GM21576 (cell line): ENCODE measurements around the gene ANGPTL7.
"Not testable (repeated sequence)": the region's sequence is repeated elsewhere in the genome, so short reads cannot be mapped to it uniquely, and the experiment has no call there.

Experiments used
- ATAC-seq: cut with Tn5 transposase; IDR thresholded peaks from one replicate; pipeline ENCODE4 v1.9.1; 2021; ENCODE audit warnings: mild to moderate bottlenecking, moderate library complexity; ENCODE audit not compliant: unreplicated experiment

ANGPTL7 gene, protein sequence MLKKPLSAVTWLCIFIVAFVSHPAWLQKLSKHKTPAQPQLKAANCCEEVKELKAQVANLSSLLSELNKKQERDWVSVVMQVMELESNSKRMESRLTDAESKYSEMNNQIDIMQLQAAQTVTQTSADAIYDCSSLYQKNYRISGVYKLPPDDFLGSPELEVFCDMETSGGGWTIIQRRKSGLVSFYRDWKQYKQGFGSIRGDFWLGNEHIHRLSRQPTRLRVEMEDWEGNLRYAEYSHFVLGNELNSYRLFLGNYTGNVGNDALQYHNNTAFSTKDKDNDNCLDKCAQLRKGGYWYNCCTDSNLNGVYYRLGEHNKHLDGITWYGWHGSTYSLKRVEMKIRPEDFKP

DNA sequence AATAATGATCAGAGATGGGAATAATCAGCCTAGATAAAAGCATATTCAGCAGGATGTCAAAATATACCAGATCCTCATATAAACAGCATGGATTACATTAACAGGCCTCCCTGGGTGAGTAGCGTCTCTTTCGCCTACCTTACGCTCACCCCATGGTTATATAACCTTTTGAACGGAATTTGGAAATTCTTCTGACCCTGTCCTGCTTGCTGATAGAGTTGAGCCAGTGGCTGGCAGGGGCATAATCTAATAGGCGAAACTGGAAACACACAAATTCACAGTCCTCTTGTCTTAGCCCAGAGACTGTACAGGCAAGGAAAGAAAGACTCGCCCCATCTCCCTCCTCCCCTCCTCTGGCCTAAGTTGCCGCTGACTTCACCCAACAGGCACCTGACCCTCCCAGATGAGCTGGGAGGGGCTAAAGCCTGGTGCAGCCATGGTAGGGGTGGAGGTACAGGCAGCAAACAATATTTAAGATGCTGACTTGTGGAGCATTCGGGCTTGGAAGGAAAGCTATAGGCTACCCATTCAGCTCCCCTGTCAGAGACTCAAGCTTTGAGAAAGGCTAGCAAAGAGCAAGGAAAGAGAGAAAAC is at the start of gene ANGPTL7:
Gene ANGPTL7, plus strand, starts transcription at position 498 of the 594 bp plus-strand sequence. CDS start 225 bp downstream, outside the sequence.
- ATAC-seq = no peak

DNA sequence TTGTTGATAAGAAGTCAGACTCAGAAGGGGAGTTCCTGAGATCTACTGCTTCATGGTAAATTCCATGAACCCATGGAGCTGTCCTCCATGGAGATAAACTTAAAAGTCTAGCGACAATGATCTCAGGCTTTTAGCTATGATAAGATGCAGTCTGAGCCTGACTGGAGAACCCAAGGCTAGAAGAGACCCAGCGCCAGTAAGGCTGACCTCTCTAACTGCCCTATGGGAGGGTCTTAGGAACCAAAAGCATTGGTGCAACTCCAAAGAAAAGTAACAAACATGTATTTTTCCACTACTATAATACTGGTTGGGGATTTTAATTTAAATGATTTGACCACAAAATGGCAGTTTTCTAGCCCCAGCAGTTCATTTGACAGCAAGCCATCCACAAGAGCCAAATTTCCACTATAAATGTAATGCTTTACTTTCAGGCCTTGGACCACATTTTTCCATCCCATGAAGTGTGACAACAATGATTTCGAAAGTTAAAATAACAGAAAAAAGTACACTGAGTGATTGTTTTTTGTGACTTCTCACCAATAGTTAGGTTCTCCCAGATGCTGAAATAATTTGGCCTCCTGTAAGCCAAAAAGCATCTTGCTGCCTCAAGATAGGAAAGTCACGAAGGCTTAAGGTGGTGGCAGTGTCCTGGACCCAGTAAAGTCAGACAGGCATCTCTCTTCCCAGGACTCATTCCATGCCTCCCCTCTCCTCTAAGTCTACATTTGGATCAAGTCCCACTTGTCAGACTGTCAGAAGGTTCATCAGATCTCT is 46.4 kb upstream of the ANGPTL7 start:
- no peak for ATAC-seq

DNA sequence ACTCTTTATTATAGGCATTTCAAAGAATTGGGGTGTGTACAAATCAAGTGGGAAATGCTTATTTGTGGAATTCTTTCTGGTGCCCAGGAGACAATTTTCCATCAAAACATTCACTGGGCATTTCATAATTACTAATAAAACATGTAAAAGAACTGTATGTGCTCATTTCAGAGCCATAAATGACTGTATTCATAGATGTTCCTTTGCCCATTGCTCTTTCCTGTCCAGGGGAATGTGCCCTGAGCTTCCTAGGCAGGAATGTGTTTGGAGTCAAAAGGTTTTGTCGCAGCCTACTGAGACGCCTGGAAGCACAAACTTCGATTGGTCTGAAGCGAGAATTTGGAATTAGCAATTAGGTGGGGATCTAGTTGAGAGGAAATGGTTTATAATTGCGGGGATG is 45.8 kb upstream of the ANGPTL7 start:
- ATAC-seq = no peak

DNA sequence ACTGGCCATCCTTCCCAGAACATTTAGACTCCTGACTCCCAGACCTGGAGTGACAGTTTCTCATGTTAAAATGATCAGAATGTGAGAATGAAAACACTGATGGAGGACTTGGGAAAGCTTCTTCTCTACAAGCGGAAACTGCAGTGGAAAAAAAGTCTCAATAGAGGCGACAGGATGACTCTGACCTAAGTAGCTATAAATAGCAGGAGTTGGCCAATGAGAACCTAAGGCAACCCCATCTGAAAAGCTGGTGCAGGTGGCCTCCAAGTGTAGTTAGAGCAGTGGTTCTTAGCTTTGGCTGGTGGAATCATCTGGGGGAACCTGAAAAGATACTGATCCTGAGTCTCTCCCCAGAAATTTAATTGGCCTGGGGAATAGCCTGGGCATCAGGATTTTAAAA is 45.2 kb upstream of the ANGPTL7 start:
- no peak for ATAC-seq

DNA sequence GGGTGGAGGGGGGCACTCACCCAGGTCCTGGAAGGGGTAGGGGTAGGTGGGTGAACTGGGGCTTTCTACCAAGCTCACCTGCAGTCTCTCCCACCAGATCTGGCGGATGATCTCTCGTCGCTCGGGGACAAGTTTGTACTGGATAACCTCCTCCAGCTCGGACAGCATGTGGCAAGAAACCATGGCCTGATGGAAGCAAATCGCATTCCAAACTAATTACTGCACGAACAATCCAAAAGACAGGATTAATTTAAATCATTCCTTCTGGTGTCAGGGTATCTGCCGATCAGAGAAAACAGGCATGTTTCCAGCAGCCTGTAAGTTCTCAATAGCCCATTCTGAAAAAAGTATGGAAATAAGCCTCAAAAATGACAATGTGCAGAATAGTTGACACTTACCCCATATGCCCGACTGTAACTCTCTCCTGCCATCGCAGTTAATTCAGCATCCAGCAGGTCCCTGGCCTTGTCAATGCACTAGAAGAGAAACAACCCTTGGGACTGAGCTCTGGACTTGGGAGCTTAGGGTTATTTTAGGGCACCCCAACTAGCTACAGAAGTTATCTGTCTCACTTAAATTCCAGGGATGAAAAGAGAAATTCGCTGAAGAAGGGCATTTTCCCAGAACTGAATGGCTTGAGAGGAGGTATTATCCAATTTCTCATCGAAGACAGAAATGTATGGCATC is 44.4 kb upstream of the ANGPTL7 start:
- ATAC-seq = no peak

DNA sequence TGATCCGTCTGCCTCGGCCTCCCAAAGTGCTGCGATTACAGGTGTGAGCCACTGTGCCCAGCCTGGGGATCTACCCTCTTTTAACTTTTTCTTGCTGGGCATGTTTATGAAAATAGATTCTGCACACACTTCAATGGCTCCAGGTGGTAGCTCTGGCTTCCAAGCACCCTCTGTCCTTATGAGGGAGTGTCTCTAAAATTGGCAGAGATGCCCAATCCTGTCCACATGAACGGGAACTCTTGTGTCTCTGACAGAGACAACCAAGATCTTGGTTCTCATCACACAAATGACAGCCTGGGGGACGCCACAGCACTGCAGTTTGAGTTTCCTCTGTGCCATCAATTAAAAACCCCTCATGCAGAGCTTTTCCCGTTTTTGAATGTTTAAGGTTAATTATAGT is 43.4 kb upstream of the ANGPTL7 start:
- no peak for ATAC-seq

DNA sequence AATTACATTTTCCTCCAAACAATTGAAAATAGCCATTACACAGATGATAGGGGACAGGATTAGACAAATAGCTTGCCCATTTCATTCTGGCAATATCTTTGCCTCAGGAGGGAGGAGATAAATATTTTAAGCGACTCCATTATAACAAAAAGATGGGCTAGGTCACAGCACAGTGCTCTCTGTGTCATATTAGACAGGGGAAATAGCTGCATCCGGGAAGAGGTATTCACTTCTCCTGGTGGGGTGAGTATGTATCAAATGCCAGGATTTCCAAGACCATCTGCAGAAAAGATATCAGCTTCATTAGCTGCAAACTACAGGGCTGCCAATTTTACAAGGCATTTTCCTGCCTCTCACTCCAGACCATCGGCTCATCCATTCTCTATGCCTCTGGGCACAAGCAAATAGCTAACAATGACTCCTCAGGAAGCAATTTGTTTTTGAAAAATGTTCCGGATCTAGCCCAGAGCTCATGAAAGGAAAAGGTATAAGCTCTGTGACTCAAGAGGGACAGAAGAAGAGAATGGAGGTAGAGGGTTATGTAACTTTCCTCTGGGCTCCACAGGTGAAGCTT is 41.9 kb upstream of the ANGPTL7 start:
- no peak for ATAC-seq

DNA sequence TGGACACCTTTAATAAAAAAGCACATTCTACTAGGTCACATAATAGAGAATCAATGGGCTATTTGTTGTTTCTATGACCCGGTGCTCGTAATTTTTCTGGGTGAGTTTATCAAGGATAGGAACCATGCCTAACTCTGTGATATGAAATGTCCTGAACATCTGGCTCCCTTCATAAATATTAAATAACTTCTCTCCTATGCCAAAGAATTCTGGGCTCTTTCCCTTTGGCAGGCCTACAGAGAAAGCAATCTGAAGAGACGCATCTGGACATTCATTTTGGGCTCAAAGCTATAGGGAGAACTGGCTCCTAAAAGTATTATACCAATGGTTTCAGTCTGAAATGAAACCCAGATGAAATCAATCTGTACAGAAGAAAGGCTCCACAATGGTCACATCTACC is 38.8 kb upstream of the ANGPTL7 start:
- no peak for ATAC-seq

DNA sequence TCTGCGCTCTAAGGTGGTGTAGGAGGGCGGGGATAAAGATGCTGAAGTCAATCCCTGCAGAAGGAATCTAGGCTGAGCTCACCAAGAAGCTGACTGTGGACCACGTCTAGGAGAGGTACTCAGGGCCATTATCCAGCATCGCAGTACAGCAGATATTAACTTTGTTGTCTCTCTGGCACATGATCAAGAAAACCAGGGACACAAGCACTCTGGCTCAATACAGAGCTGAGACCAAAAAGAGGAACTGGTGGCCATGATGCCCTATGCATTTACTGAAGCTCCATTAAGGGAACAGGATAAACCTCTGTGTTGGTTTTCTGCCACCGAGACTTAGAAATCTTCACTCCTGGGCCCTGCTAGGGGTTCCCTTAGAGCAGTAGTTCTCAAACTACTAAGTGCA is 38.0 kb upstream of the ANGPTL7 start:
- no peak for ATAC-seq

DNA sequence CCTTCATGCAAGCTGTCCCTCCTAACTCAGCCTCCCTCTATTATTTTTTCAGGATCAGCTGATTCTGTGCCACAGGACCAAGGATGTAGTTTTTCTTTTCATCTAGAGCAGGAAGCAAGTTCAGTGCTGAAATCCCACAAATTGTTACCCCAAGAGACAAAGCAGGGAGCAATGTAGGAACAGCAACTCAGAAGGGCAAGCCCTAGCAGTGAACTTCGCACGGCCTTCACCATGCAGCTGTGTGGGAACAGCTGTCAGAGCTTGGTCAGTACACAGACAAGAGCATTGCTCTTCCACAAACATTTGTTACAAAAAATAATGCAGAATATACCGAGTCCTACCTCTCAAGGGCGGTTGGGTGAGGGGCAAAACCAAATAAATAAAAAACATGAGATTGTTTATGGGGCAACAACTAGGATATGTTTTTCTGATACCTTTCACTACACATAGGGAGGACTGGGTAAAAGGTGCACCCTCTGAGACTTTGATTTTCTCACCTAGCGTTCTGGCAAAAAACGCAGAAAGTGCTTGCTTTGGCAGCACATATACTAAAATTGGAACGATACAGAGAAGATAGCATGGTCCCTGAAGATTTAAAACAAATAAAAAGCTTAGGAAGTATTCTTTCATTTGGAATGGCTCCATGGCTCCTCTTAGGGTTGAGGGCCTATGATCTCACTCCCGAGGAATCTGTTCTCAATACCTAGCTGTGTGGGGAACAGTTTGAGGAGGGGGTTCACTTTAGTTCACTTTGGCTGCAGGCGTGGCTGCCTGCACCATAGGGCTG is 37.1 kb upstream of the ANGPTL7 start:
- ATAC-seq = no peak

DNA sequence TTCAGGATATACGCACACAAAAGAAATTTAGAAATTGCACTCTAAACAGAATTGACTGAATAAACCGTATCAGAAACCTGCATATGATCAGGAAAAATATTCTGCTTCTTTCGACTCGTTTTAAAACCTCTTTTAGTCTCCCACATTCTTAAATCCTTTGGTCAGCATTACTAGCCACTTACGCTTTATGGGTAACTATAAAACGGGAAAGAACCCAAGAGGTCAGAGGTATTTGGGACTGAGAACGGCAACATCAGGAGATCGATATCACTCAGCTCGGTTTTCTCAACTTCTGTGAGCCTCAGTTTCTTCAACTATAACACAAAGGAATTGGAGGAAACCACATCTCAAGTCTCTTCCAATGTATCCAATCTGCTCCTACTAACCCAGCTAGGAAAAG is 36.4 kb upstream of the ANGPTL7 start:
- ATAC-seq = no peak

DNA sequence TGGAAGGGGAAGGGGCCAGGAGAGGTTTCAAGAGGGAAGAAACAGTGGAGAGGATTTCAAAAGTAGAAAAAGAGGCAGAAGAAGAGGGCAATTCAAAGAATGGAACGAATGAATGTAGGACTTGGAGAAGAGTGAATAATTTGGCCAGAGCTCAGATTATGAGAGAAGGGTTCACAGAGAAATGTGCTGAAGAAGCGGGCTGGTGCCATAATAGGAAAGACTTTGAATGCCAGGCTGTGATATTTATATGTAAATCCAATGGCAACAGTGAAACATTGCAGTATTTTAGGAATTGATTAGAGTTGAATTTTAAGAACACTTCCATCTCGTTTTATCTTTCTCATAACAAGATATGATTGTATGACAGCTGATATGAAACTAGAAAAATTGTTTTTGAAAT is 36.0 kb upstream of the ANGPTL7 start:
- ATAC-seq = no peak

DNA sequence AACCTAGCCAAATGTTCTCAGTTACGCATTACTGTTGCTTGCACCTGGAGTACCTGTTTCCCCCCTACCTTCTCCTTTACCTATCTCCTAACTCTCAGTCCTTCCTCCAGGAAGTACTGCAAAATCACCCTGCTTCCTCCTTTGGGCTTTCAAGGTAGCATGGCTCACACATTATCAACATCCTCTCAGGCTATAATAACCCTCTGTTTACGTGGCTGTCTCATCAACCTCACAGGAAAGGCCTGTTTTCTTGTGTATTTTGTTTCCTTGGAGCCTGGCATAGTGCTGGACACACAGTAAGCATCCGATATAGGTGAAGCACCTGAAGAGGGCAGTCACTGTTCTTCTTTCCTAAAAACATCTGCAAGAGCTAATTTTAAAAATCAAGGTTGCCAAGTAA is 32.7 kb upstream of the ANGPTL7 start:
- no peak for ATAC-seq

DNA sequence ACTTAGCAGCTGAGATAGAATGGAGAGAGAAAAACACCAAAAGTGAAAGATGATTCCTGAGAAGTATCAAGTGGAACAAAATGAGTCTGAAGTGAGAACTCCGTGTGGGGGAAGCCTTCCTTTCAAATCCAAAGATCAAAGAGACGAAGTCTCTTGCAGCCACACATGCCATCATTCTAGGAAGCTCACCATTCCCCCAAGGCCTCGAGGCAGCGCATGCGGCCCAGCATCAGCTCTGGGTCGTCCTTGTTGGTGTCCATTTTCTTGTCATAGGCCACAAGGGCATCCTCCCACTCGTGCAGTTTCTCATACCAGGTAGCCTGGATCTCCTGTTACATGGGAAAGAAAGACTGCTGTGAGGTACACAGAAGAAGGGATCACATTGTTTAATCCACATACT is 32.2 kb upstream of the ANGPTL7 start:
- ATAC-seq = no peak

DNA sequence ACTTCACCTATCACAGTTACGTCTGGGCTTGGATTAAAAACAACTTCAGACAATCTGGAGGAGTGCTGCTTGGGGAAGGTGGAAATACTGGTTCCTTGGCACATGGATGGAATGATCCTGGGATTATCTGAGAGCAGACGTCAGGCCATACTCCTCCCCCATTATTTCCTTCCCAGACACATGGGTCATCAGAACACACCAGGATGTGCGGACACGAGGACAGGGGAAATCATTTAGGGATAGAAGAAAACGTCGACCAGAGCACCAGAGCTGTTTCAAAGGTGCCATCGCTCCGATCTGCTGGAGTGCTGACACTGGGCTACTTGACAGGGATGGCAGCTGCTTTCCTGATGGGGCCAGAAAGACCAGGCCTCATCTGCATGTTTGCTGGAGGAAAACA is 31.8 kb upstream of the ANGPTL7 start:
- no peak for ATAC-seq

DNA sequence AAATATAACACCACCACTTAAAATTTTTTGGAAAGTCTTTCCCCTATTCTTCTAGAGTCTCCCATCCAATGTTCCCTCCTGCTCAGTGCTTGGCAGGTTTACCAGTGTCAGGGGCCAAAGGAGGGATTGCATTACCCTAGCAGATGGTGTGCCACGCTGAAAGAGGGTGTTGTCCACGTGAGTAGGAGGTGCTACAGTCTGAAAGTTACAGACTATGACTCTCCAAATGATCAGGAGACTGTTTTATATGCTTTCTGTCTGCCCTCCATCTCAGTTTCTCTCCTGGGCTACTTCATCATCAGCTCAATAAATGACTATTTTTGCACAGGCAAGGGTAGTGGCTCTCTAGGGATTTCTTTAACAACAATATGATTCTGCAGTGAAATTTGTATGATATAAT is 31.3 kb upstream of the ANGPTL7 start:
- ATAC-seq = no peak

DNA sequence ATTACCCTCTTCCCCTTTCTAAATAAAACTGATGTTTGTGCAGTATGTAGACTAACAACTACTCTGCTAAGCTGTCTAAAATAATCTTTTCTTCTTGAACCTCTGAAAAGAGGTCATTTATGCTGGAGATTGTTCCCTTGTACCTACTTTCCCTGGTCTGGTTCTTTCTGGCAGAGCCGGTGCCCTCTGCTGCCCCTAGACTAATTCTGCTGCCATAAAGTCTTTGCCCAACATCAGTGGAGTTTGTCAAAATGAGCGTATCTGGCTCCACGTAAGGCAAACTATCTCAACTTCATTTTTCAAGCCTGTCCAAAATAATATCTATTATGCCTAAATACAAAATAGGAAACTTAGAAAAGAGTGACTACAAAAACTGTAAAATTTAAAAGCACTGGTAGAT is 30.9 kb upstream of the ANGPTL7 start:
- ATAC-seq = no peak

DNA sequence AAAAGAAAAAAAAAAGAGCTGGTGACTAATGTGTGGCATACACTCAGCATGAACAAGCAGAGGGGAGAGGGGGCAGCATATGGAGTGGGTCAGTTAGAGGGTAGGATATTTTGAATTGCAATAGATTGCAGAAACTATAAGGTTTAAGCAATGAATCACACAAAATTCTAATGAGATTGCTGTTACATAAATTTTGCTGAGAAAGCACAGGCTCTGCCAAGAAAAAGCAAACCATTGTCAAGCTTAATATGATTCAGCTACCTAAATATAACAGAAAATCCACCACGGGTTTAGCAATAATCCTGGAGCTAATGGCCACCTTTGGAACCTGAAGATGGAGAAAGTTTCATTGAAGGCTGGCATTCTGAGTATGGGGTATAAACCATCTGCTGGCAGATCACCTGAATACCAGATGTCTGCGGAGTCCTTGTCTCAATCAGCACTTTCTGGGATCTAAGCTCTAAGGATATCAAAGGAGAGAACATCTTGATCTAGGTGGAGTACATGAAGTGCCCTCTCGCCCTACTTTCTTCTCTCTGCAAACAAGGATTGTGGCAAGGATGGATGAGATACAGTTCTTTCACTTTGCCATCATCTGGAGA is 30.3 kb upstream of the ANGPTL7 start:
- no peak for ATAC-seq

DNA sequence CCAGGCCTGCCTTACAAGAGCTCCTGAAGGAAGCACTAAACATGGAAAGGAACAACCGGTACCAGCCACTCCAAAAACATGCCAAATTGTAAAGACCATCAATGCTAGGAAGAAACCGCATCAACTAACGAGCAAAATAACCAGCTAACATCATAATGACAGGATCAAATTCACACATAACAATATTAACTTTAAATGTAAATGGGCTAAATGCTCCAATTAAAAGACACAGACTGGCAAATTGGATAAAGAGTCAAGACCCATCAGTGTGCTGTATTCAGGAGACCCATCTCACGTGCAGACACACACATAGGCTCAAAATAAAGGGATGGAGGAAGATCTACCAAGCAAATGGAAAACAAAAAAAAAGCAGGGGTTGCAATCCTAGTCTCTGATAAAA is 26.4 kb upstream of the ANGPTL7 start:
- not testable (repeated sequence) for ATAC-seq

DNA sequence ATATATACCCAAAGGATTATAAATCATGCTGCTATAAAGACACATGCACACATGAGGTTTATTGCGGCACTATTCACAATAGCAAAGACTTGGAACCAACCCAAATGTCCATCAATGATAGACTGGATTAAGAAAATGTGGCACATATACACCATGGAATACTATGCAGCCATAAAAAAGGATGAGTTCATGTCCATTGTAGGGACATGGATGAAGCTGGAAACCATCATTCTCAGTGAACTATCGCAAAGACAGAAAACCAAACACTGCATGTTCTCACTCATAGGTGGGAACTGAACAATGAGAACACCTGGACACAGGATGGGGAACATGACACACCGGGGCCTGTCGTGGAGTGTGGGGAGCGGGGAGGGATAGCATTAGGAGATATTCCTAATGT is 22.4 kb upstream of the ANGPTL7 start:
- not testable (repeated sequence) for ATAC-seq
